NCI-H345 treated with DMSO at 0.1 percent for 48 hours (cell line): ENCODE measurements around the gene CCR5AS.
"Not testable (repeated sequence)": the region's sequence is repeated elsewhere in the genome, so short reads cannot be mapped to it uniquely, and the experiment has no call there.

Source experiments
- DNase-seq: peaks from one replicate; lab custom pipeline; 2025; ENCODE audit not compliant: unreplicated experiment; lab: John Stamatoyannopoulos, UW

CCR5AS gene

GRCh38 chr3:46406443-46406787 is 451 bp downstream of the CCR5AS start:
- no peak for DNase-seq

DNA sequence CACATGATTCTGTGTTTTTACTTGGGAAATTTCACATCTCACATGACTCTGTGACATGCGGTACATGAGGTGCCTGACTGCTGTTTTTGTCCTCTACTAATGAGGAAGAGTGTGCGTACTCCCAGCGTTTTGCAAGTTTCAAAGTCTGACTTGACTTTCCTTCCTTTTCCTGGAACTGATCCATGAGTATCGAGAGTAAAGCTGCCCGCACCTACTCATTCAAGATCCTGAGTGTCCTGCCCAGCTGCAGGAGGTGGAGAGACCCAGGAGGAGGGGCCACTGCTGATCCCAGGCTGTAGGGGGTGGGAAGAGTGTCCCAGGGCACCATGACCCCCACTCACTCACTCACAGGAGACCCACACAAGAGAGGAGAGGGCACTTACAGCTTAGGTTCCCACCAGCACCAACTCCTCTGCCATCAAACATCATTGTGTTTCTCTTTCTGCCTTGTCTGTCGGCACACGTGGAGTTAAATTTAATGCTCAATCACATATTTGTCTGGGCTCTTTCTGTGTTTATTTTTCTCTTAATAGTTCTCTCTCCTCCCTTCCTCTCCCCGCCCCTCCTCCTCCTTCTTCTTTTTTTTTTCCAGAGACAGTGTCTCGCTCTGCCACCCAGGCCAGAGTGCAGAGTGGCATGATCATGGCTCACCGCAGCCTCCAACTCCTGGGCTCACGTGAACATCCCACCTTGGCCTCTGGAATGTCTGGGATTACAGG is 1.4 kb downstream of the CCR5AS start:
- no peak for DNase-seq

DNA sequence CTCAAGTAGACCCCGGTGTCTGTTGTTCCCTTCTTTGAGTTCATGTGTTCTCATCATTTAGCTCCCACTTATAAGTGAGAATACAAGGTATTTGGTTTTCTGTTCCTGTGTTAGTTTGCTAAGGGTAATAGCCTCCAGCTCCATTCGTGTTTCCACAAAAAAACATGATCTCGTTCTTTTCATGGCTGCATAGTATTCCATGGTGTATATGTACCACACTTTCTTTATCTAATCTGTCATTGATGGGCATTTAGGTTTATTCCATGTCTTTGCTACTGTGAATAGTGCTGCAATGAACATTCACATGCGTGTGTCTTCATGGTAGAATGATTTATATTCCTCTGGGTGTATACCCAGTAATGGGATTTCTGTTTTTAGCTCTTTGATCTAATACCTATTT is 4.0 kb downstream of the CCR5AS start:
- DNase-seq, result not testable (repeated sequence)

DNA sequence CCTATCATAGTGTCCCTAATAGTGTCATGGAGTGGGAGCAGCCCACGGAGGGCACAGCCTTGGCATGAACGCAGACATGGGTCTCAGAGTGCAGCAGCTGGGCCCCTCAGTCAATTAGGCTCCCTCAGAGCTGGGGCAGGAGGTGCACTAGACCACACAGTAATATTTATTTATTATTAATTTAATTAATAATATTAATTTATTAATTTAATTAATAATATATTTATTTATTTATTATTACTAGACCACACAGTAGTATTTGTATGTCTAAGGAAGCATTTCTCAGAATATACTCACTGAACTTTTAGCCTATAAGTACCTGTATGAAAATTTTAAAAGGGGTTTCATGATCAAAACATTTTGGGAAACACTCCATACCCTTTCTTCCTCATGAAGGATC is 5.3 kb downstream of the CCR5AS start:
- DNase-seq, result no peak

- DNase-seq, result no peak
Measured at GRCh38 chr3:46400846-46401245, 6.0 kb downstream of the CCR5AS start.

- no peak for DNase-seq
Measured at GRCh38 chr3:46400000-46400734, 6.7 kb downstream of the CCR5AS start.

GRCh38 chr3:46399557-46399956 is 7.3 kb downstream of the CCR5AS start:
- no peak for DNase-seq

DNA sequence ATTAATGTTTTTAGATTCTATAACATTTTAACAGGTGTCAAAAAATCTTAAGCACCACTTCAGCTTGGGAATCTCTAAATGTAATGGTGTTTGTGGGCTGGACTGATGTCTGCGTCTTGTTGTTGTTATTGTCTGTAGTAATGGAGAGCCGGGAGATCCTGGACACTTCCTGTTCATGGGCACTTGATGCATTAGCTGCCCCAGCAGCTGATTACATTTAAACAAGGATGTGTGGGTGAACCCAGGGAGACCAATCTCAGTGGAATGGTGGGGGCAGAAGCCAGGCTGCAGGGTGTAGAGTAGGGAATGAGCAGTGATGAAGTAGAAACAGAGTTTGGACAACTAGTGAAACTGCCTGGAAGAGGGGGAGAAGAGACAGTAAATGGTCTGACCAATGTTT is 7.8 kb downstream of the CCR5AS start:
- DNase-seq, result no peak

DNA sequence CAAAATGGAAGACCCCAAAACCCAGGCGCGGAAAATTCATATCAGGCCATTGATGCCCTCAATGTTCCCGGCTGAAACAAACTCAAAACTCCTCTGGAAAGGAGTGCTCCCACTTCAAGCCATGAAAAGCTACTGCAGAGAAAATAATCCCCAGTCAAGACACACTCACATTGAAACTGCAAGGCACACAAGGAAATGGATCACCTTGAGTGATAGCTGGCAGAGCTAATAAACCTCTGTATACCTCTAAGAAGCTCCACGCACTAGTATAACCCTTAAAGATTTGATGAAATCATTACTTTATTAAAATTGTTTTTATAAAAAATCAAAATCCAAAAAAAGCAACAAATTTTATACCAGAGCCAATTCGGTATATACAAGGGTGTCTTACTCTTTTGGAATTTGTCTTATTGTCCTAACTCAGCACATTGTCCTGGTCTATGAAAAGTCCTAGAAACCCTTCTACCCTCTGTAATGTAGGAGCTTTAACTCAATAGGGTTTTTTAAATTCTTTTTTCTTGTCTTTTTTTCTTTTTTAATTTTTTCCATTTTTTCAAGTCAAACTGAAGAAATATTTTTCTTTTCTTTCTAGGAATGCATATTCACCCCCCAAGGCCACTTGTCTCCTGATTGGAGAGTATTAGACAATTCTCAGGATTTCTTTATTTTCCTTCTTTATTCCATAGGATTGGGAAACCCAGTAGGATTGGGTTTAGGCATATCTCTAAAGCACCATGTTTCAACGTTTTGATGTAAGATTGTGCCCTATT is 8.5 kb downstream of the CCR5AS start:
- DNase-seq, result no peak

- no peak for DNase-seq
Measured at GRCh38 chr3:46397111-46397510, 9.8 kb downstream of the CCR5AS start.

DNA sequence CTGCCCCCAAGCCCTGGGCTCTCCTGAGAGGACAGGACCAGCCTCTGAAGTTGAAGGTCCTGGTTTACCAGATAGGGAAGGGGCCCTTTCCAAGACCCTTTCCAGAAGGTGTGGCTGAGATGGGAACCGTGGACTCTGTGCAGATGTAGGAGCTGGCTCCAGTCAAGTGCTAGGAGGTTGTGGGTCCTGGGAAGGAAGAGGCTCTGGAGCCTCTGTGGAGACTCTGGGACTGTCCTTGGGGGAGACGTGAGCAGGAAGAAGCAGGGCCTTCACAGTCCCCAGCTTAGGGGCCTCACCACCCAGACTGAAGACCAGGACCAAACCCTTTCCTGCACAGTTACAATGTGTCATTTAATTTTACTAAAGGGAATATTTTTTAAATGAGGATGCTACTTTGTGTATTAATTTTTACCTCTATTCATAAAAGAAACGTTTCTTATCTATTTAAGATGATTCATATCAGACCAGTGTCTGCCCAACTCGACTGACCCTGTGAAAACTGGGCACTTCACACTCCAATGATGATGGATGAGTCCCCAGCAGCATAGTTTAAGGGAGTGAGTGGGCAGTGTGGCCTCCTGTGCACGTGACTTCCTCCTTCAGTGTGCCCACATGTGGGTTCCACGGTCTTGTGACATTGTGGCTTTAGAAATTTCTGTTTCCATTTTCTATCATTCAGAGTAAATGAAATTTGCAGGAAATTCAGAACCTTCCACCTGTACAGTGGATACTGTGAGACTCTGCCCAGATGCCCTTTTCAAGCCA is 10.9 kb downstream of the CCR5AS start:
- no peak for DNase-seq

GRCh38 chr3:46395210-46395661 is 11.6 kb downstream of the CCR5AS start:
- DNase-seq, result no peak

GRCh38 chr3:46393554-46394434 is 13.1 kb downstream of the CCR5AS start:
- DNase-seq, result no peak

- no peak for DNase-seq
Measured at GRCh38 chr3:46393011-46393410, 13.9 kb downstream of the CCR5AS start.

DNA sequence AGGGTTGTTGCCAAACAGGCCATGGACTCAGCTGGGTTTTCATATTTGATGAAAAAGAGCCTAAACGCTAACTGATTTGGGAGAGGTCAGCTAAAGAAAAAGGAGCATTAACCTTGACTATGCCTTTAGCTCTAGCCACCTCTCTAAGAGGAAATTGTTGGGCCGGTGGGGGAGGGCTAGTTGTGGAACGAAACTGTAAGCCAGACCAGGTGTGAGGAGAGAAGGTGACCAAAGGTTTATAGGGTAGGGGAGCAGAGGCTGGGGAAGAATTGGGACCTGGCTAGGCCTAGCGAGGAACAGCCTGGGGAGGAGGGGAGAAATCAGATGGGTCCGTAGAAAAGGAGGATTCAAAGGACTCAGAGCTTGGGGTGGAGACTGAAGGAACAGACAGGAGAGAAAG is 15.3 kb downstream of the CCR5AS start:
- DNase-seq, result not testable (repeated sequence)

GRCh38 chr3:46389306-46389705 is 17.6 kb downstream of the CCR5AS start:
- DNase-seq, result no peak

DNA sequence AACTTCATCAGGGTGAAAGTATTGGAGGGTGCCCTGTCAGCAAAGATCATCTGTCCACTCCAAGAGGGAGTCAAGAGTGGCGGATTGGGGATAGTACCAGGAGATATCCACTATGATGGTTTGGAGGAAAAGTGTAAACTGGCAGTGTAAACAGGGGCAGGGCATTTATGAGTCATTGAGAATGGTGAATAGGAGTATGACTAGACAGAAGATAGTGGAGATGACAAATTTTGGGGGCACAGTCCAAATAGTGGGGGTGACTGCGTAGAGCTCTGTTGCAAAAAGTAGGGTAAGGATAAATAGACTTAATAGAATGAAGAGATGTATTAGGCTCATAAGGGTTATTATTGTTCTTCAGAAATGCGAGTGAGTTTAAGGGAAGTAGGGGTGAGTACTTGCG is 18.0 kb downstream of the CCR5AS start:
- not testable (repeated sequence) for DNase-seq

GRCh38 chr3:46386205-46386604 is 20.7 kb downstream of the CCR5AS start:
- no peak for DNase-seq

DNA sequence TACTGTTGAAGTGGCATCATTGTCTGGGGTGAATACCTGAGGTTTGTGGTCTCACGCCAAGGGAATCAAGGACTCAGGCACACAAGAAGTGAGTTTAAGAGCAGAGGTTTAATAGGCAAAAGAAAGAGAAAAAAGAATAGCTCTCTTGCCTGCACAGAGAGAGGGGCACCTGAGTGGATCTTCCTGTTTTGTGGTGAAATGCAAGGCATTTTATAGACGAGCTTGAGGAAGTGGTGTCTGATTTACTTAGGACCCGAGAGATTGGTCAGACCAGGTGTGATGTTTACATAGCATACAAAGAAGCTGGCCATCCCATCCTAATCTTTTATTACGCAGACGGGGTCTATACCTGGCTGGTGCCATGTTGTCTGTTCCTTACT is 22.9 kb downstream of the CCR5AS start:
- no peak for DNase-seq

GRCh38 chr3:46383211-46383950 is 23.5 kb downstream of the CCR5AS start:
- DNase-seq, result no peak
